Trophoblast cell (in vitro differentiated cells and primary cell): ENCODE measurements around the gene PTPN6.
A peak's percentile ranks its signal among the peaks of the same experiment; 100 is the strongest.
"Not testable (repeated sequence)": the region's sequence is repeated elsewhere in the genome, so short reads cannot be mapped to it uniquely, and the experiment has no call there.

ENCODE experiments used
- DNase-seq, 2 donors: peaks; one replicate each; pipeline ENCODE4 v3.0.0-alpha.2; 2016
- H2AFZ ChIP-seq: 2 replicates; pipeline ENCODE4 v1.6.1; 2013; ENCODE audit warnings: low read length, moderate library complexity, mild to moderate bottlenecking; ENCODE audit not compliant: insufficient read depth, poor library complexity
- H2AK5ac ChIP-seq: 2 replicates; pipeline ENCODE4 v1.6.1; 2013; ENCODE audit warnings: mild to moderate bottlenecking, low read length
- H2BK120ac ChIP-seq: 2 replicates; pipeline ENCODE4 v1.6.1; 2013; ENCODE audit warnings: low read length, mild to moderate bottlenecking, moderate library complexity; ENCODE audit not compliant: insufficient read depth, poor library complexity
- H2BK12ac ChIP-seq: 2 replicates; pipeline ENCODE4 v1.6.1; 2013; ENCODE audit warnings: mild to moderate bottlenecking, low read length, moderate library complexity
- H2BK5ac ChIP-seq: 2 replicates; pipeline ENCODE4 v1.6.1; 2013; ENCODE audit warnings: low read length, low read depth, moderate library complexity, mild to moderate bottlenecking; ENCODE audit not compliant: poor library complexity
- H3K14ac ChIP-seq: 2 replicates; pipeline ENCODE4 v1.6.1; 2013; ENCODE audit warnings: mild to moderate bottlenecking, low read length
- H3K18ac ChIP-seq: 2 replicates; pipeline ENCODE4 v1.6.1; 2013; ENCODE audit warnings: mild to moderate bottlenecking, low read length
- H3K23ac ChIP-seq: 2 replicates; pipeline ENCODE4 v1.6.1; 2013; ENCODE audit warnings: low read length
- H3K27ac ChIP-seq: 2 replicates; pipeline ENCODE4 v1.5.1; 2013; ENCODE audit warnings: low read depth, mild to moderate bottlenecking, inconsistent platforms, low read length, moderate library complexity
- H3K27me3 ChIP-seq: 2 replicates; pipeline ENCODE4 v1.6.1; 2013; ENCODE audit warnings: inconsistent platforms, mild to moderate bottlenecking, low read length, moderate library complexity; ENCODE audit not compliant: insufficient read depth
- H3K36me3 ChIP-seq, 2 experiments: 1 replicate in 1 of 2; 2 replicates in 1 of 2; pipeline ENCODE4 v1.6.1; 2013; ENCODE audit warnings: low read length in 2 of 2, mild to moderate bottlenecking in 2 of 2, moderate library complexity in 1 of 2; ENCODE audit not compliant: insufficient read depth in 2 of 2, control insufficient read depth in 1 of 2
- H3K4ac ChIP-seq: 2 replicates; pipeline ENCODE4 v1.6.1; 2013; ENCODE audit warnings: low read depth, mild to moderate bottlenecking, low read length, moderate library complexity
- H3K4me1 ChIP-seq, 2 experiments: 1 replicate in 1 of 2; 2 replicates in 1 of 2; pipeline ENCODE4 v1.6.1; 2013; ENCODE audit warnings: low read length in 2 of 2, mild to moderate bottlenecking in 2 of 2, moderate library complexity in 1 of 2; ENCODE audit not compliant: insufficient read depth in 2 of 2, control insufficient read depth in 1 of 2
- H3K4me2 ChIP-seq: 2 replicates; pipeline ENCODE4 v1.6.1; 2013; ENCODE audit warnings: inconsistent platforms, mild to moderate bottlenecking, low read length, moderate library complexity
- H3K4me3 ChIP-seq: 2 replicates; pipeline ENCODE4 v1.5.1; 2013; ENCODE audit warnings: mild to moderate bottlenecking, low read depth, low read length, inconsistent platforms
- H3K79me1 ChIP-seq: one replicate; pipeline ENCODE4 v1.6.1; 2013; ENCODE audit warnings: low read length
- H3K79me2 ChIP-seq: 2 replicates; pipeline ENCODE4 v1.6.1; 2013; ENCODE audit warnings: low read length, mild to moderate bottlenecking; ENCODE audit not compliant: control insufficient read depth, insufficient read depth, poor library complexity
- H3K9ac ChIP-seq: 2 replicates; pipeline ENCODE4 v1.6.1; 2013; ENCODE audit warnings: mild to moderate bottlenecking, low read length
- H3K9me3 ChIP-seq: 2 replicates; pipeline ENCODE4 v1.6.1; 2013; ENCODE audit warnings: low read depth, mild to moderate bottlenecking, control low read depth, inconsistent platforms, low read length; ENCODE audit not compliant: insufficient read depth
- H4K12ac ChIP-seq: 2 replicates; pipeline ENCODE4 v1.6.1; 2013; ENCODE audit warnings: low read depth, mild to moderate bottlenecking, low read length, moderate library complexity
- H4K8ac ChIP-seq: 2 replicates; pipeline ENCODE4 v1.6.1; 2013; ENCODE audit warnings: low read depth, mild to moderate bottlenecking, low read length, moderate library complexity
- H4K91ac ChIP-seq: one replicate; pipeline ENCODE4 v1.6.1; 2013; ENCODE audit warnings: low read depth, mild to moderate bottlenecking, low read length, moderate library complexity
- WGBS: extraction: QIAGEN DNeasy Blood & Tissue Kit; methylation state at CpG from one replicate; pipeline ENCODE4 v1.1.7; 2013; ENCODE audit warnings: missing lambda C conversion rate; ENCODE audit not compliant: insufficient read length, insufficient coverage; ENCODE audit errors: extremely low coverage; 5-methylcytosine and 5-hydroxymethylcytosine counted together

Gene PTPN6

DNA sequence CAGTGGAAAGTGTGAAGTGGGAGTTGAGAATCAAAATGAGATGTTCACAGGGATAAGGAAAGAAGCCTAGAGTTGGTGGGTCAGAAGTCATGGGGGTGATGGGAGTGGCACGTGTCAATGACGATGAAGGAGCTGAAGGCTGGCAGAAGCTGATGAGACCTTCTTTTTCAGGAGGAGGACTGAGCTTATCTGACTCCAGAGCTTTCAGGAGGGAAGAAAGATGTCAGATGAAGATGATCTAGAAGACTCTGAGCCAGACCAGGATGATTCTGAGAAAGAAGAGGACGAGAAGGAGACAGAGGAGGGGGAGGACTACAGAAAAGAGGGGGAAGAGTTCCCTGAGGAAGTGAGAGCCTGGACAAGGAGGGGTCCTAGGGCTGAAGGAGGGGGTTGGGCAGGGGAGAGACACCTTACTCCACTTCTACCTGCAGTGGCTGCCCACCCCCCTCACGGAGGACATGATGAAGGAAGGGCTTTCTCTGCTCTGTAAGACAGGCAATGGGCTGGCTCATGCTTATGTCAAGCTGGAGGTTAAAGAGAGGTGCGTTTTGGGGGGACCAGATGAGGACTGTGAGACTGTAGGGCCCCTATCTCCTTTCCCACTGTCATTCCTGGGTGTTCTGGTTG is 45.6 kb upstream of the PTPN6 start:
- Histone ChIP-seq H3K18ac (no peak overlapping the region), H3K36me3 (no peaks in the 10 kb centered on the region), H3K4me3 (no peak overlapping the region), H3K9me3 (no peaks in the 10 kb centered on the region), H2AFZ (no peak overlapping the region), H3K27ac (no peak overlapping the region), H3K27me3 (no peaks in the 10 kb centered on the region), H4K8ac (peak overlapping the region; percentile 94), H4K12ac (peak overlapping the region; percentile 78), H3K4me1 (peaks cover 4 to 6% of the 10 kb centered on the region in 2 experiments), H3K79me1 (peaks cover 8% of the 10 kb centered on the region), H2BK120ac (no peak overlapping the region), H3K9ac (no peak overlapping the region), H4K91ac (no peak overlapping the region), H3K14ac (no peak overlapping the region), H3K4ac (no peak overlapping the region), H2AK5ac (no peak overlapping the region), H3K79me2 (peaks cover 3% of the 10 kb centered on the region), H3K23ac (no peak overlapping the region), H3K4me2 (peak overlapping the region; percentile 65), H2BK12ac (no peak overlapping the region), H2BK5ac (no peak overlapping the region)
- DNase-seq, result no peak
- no CpG with 5 or more reads among the region's 5 CpGs for WGBS

- H3K27ac ChIP-seq, H3K23ac ChIP-seq, H3K79me2 ChIP-seq, H3K4me2 ChIP-seq, H2BK120ac ChIP-seq, H3K4ac ChIP-seq, H3K9ac ChIP-seq, H4K12ac ChIP-seq, H2AFZ ChIP-seq, H3K36me3 ChIP-seq, H3K4me1 ChIP-seq, H3K27me3 ChIP-seq, H4K91ac ChIP-seq, H3K79me1 ChIP-seq, H4K8ac ChIP-seq, H3K14ac ChIP-seq, H3K4me3 ChIP-seq, H2BK5ac ChIP-seq, H3K9me3 ChIP-seq, H3K18ac ChIP-seq, H2BK12ac ChIP-seq, H2AK5ac ChIP-seq, DNase-seq: not testable (repeated sequence)
- WGBS, result no CpG with 5 or more reads among the region's 11 CpGs
Observed at GRCh38 chr12:6908141-6908540, 43.0 kb upstream of the PTPN6 start.

DNA sequence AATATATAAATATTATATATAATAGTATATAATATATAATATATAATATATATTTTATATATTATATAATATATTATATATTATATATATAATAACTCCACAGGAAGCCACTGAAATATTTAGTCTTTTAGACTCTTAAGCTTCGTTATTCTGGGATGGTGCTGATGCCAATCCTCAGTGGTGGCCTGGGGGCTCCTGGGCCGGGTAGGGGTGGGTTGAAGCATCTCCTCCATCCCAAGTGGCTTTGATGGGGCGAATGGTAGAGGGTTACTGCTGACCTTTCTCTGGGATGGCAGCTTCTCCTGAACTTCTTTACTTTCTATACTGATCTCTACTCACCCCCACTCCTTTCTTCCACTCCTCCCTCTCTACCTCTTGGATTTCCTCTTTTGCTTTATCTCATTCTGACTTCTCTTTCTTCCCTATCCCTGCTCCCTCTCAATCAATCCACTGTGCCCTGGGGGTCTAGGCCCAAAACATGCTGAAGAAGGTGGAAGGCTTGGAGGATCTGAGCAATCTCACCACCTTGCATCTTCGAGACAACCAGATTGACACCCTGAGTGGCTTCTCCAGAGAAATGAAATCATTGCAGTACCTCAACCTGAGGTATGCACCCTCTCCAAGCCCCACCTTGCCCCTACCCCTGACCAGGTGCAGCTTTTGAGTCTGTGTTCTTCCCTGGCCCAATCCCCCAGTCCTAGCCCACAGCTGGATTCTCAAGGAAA is 41.6 kb upstream of the PTPN6 start:
- Histone ChIP-seq H2BK120ac (no peak overlapping the region), H2AFZ (no peak overlapping the region)
- no peak for DNase-seq

GRCh38 chr12:6912164-6912935 is 38.8 kb upstream of the PTPN6 start:
- WGBS, result no CpG with 5 or more reads among the region's 15 CpGs
- H3K14ac ChIP-seq, result no peak overlapping the region

More for the DNA sequence above, 41.6 kb upstream of the PTPN6 start:
- Histone ChIP-seq H3K4me1 (peaks cover 4 to 9% of the 10 kb centered on the region in 2 experiments), H3K4me2 (no peak overlapping the region), H3K27ac (no peak overlapping the region), H3K18ac (no peak overlapping the region), H3K23ac (no peak overlapping the region), H3K9ac (no peak overlapping the region), H3K79me1 (peaks cover 4% of the 10 kb centered on the region), H3K4ac (no peak overlapping the region), H2BK5ac (no peak overlapping the region), H2BK12ac (no peak overlapping the region), H3K14ac (no peak overlapping the region), H3K36me3 (no peaks in the 10 kb centered on the region), H3K4me3 (no peak overlapping the region), H3K9me3 (no peaks in the 10 kb centered on the region), H2AK5ac (no peak overlapping the region), H3K27me3 (peaks cover 9% of the 10 kb centered on the region), H3K79me2 (peaks cover 3% of the 10 kb centered on the region), H4K12ac (no peak overlapping the region), H4K91ac (no peak overlapping the region), H4K8ac (no peak overlapping the region)
- WGBS, result no CpG with 5 or more reads among the region's 4 CpGs

More at GRCh38 chr12:6912164-6912935, 38.8 kb upstream of the PTPN6 start:
- no peak overlapping the region for H3K4me3 ChIP-seq
- H4K12ac ChIP-seq, result no peak overlapping the region
- no peaks in the 10 kb centered on the region for H3K9me3 ChIP-seq
- no peak overlapping the region for H3K18ac ChIP-seq
- no peaks in the 10 kb centered on the region for H3K36me3 ChIP-seq
- H2AFZ ChIP-seq, result no peak overlapping the region
- no peak overlapping the region for H4K8ac ChIP-seq
- DNase-seq, result no peak
- H3K27me3 ChIP-seq, result peaks cover 18% of the 10 kb centered on the region
- H3K4ac ChIP-seq, result no peak overlapping the region
- H2BK120ac ChIP-seq, result no peak overlapping the region
- H3K23ac ChIP-seq, result no peak overlapping the region
- H3K27ac ChIP-seq, result no peak overlapping the region
- no peak overlapping the region for H3K9ac ChIP-seq
- peaks cover 0 to 3% of the 10 kb centered on the region in 2 experiments for H3K4me1 ChIP-seq
- no peaks in the 10 kb centered on the region for H3K79me2 ChIP-seq
- H2BK12ac ChIP-seq, result no peak overlapping the region
- H2AK5ac ChIP-seq, result no peak overlapping the region
- no peak overlapping the region for H4K91ac ChIP-seq
- no peak overlapping the region for H2BK5ac ChIP-seq
- H3K4me2 ChIP-seq, result no peak overlapping the region
- no peaks in the 10 kb centered on the region for H3K79me1 ChIP-seq
